H9 (cell line): Measurements from ENCODE around the gene GLYR1. TPM values are rescaled to one million over a fixed set of nuclear protein-coding genes. Genes with fewer than 3 reads are reported as not detected.

Experiments
- DNase-seq: peaks from one replicate; pipeline ENCODE4 v3.0.0-alpha.2; 2017
- H2AFZ ChIP-seq: one replicate; pipeline ENCODE4 v1.6.1; 2013; ENCODE audit warnings: mild to moderate bottlenecking, low read length, control low read depth, moderate library complexity
- H2AK5ac ChIP-seq: 2 replicates; pipeline ENCODE4 v1.6.1; 2013; ENCODE audit warnings: low read length, control low read depth, mixed read lengths; ENCODE audit not compliant: insufficient read length
- H2BK120ac ChIP-seq: one replicate; pipeline ENCODE4 v1.6.1; 2013; ENCODE audit warnings: low read depth, mild to moderate bottlenecking, low read length, control low read depth, inconsistent platforms; ENCODE audit not compliant: poor library complexity, severe bottlenecking
- H2BK12ac ChIP-seq: 2 replicates; pipeline ENCODE4 v1.6.1; 2013; ENCODE audit warnings: low read length, control low read depth, mixed read lengths, low read depth; ENCODE audit not compliant: insufficient read length
- H2BK15ac ChIP-seq: 2 replicates; pipeline ENCODE4 v1.6.1; 2013; ENCODE audit warnings: low read depth, low read length, control low read depth
- H2BK20ac ChIP-seq: one replicate; pipeline ENCODE4 v1.6.1; 2013; ENCODE audit warnings: low read depth, mild to moderate bottlenecking, low read length, control low read depth, inconsistent platforms; ENCODE audit not compliant: poor library complexity, severe bottlenecking
- H2BK5ac ChIP-seq: 2 replicates; pipeline ENCODE4 v1.6.1; 2013; ENCODE audit warnings: low read length, control low read depth, mixed read lengths; ENCODE audit not compliant: insufficient read length
- H3K14ac ChIP-seq: 2 replicates; pipeline ENCODE4 v1.6.1; 2013; ENCODE audit warnings: low read length, control low read depth; ENCODE audit not compliant: insufficient read depth
- H3K18ac ChIP-seq: 2 replicates; pipeline ENCODE4 v1.6.1; 2013; ENCODE audit warnings: low read depth, mild to moderate bottlenecking, mixed read lengths, low read length, control low read depth; ENCODE audit not compliant: insufficient read length
- H3K23ac ChIP-seq: 2 replicates; pipeline ENCODE4 v1.6.1; 2013; ENCODE audit warnings: low read length, control low read depth, mixed read lengths, low read depth; ENCODE audit not compliant: insufficient read length
- H3K23me2 ChIP-seq: 2 replicates; pipeline ENCODE4 v1.6.1; 2013; ENCODE audit warnings: low read depth, mild to moderate bottlenecking, mixed read lengths, low read length, control low read depth; ENCODE audit not compliant: insufficient read length, poor library complexity, severe bottlenecking
- H3K27ac ChIP-seq: 2 replicates; pipeline ENCODE4 v1.5.1; 2013; ENCODE audit warnings: low read length, control low read depth, mixed read lengths, low read depth; ENCODE audit not compliant: insufficient read length
- H3K27me3 ChIP-seq: 2 replicates; pipeline ENCODE4 v1.6.1; 2013; ENCODE audit warnings: low read length, control low read depth, inconsistent platforms; ENCODE audit not compliant: insufficient read depth
- H3K4ac ChIP-seq: 2 replicates; pipeline ENCODE4 v1.6.1; 2013; ENCODE audit warnings: low read depth, mild to moderate bottlenecking, control low read depth, inconsistent platforms, low read length, moderate library complexity
- H3K4me1 ChIP-seq: 2 replicates; pipeline ENCODE4 v1.6.1; 2013; ENCODE audit warnings: low read length, control low read depth, inconsistent platforms; ENCODE audit not compliant: insufficient read depth
- H3K4me2 ChIP-seq: 2 replicates; pipeline ENCODE4 v1.6.1; 2013; ENCODE audit warnings: low read length, control low read depth, mixed read lengths; ENCODE audit not compliant: insufficient read length, insufficient read depth
- H3K56ac ChIP-seq: 2 replicates; pipeline ENCODE4 v1.6.1; 2013; ENCODE audit warnings: low read depth, mild to moderate bottlenecking, mixed read lengths, low read length, control low read depth; ENCODE audit not compliant: insufficient read length
- H3K79me1 ChIP-seq: 2 replicates; pipeline ENCODE4 v1.6.1; 2013; ENCODE audit warnings: low read depth, mild to moderate bottlenecking, moderate library complexity, low read length, control low read depth, inconsistent platforms; ENCODE audit not compliant: insufficient read depth, poor library complexity, severe bottlenecking
- H3K79me2 ChIP-seq: 2 replicates; pipeline ENCODE4 v1.6.1; 2013; ENCODE audit warnings: low read length, control low read depth, inconsistent platforms; ENCODE audit not compliant: insufficient read depth
- H3K9ac ChIP-seq: 2 replicates; pipeline ENCODE4 v1.6.1; 2013; ENCODE audit warnings: low read length, control low read depth, mixed read lengths; ENCODE audit not compliant: insufficient read length; ENCODE audit errors: extremely low read depth
- H3K9me3 ChIP-seq: one replicate; pipeline ENCODE4 v1.6.1; 2013; ENCODE audit warnings: low read depth, low read length, inconsistent platforms; ENCODE audit not compliant: control insufficient read depth
- H3T11ph ChIP-seq: one replicate; pipeline ENCODE4 v1.6.1; 2013; ENCODE audit warnings: mild to moderate bottlenecking, low read length, control low read depth, inconsistent platforms
- H4K20me1 ChIP-seq: one replicate; pipeline ENCODE4 v1.6.1; 2013; ENCODE audit not compliant: control insufficient read depth, insufficient read length, insufficient read depth
- H4K5ac ChIP-seq: 2 replicates; pipeline ENCODE4 v1.6.1; 2013; ENCODE audit warnings: low read depth, mild to moderate bottlenecking, mixed read lengths, low read length, control low read depth; ENCODE audit not compliant: insufficient read length
- H4K8ac ChIP-seq: replicated peaks from 2 replicates; pipeline ENCODE4 v1.6.1; 2013; ENCODE audit warnings: low read length, control low read depth, mixed read lengths, low read depth; ENCODE audit not compliant: insufficient read length
- H4K91ac ChIP-seq: 2 replicates; pipeline ENCODE4 v1.6.1; 2013; ENCODE audit warnings: low read depth, mild to moderate bottlenecking, moderate library complexity, mixed read lengths, low read length, control low read depth; ENCODE audit not compliant: insufficient read length
- H3K27ac Mint-ChIP-seq, 3 experiments: 2 replicates in 2 of 3; 3 replicates in 1 of 3; pipeline ENCODE4 v1.8.0; 2020 to 2021; ENCODE audit warnings: mixed read lengths in 3 of 3, mild to moderate bottlenecking in 1 of 3, moderate library complexity in 1 of 3
- H3K27me3 Mint-ChIP-seq: 2 replicates; pipeline ENCODE4 v1.8.0; 2021; ENCODE audit warnings: low read depth, mild to moderate bottlenecking, moderate library complexity, mixed read lengths
- H3K36me3 Mint-ChIP-seq, 3 experiments: 2 replicates in 2 of 3; 3 replicates in 1 of 3; pipeline ENCODE4 v1.8.0; 2020 to 2021; ENCODE audit warnings: low read depth in 3 of 3, mixed read lengths in 3 of 3; ENCODE audit not compliant: insufficient read depth in 1 of 3
- H3K4me1 Mint-ChIP-seq, 2 experiments: 2 replicates each; pipeline ENCODE4 v1.8.0; 2020; ENCODE audit warnings: mixed read lengths in 2 of 2
- H3K4me3 Mint-ChIP-seq, 2 experiments: 2 replicates in 1 of 2; 3 replicates in 1 of 2; pipeline ENCODE4 v1.8.0; 2020 to 2021; ENCODE audit warnings: mild to moderate bottlenecking in 2 of 2, mixed read lengths in 2 of 2, moderate library complexity in 1 of 2
- H3K9me3 Mint-ChIP-seq, 2 experiments: 2 replicates in 1 of 2; 3 replicates in 1 of 2; pipeline ENCODE4 v1.8.0; 2020; ENCODE audit warnings: mild to moderate bottlenecking in 2 of 2, mixed read lengths in 2 of 2, moderate library complexity in 1 of 2
- CTCF ChIP-seq: fragments of 200-600 bp; sonication (generic); conservative IDR thresholded peaks from 3 replicates; pipeline ENCODE4 v1.8.0; 2021; ENCODE audit warnings: antibody characterized with exemption, mild to moderate bottlenecking
- WGBS: extraction: QIAGEN DNeasy Blood & Tissue Kit; methylation state at CpG from one replicate; pipeline ENCODE4 v1.1.7; 2013; ENCODE audit warnings: missing lambda C conversion rate, low lambda C conversion rate, mixed read lengths; ENCODE audit not compliant: insufficient read length; ENCODE audit errors: extremely low coverage; 5-methylcytosine and 5-hydroxymethylcytosine counted together
- total RNA-seq: library from RNA; stranded (reverse); gene quantifications from 2 replicates; pipeline ENCODE4 v1.2.1, GENCODE V29; 2021

GLYR1 gene
- total RNA-seq, 1 experiment from 2014 or later, result 114 TPM

- no peaks in the 10 kb centered on the region for H3K27me3 ChIP-seq
- H3K4ac ChIP-seq, result no peak overlapping the region
- no peak for TF ChIP-seq CTCF
- no peaks in the 10 kb centered on the region for H4K20me1 ChIP-seq
- no peak overlapping the region for H2BK12ac ChIP-seq
- H3K14ac ChIP-seq, result no peak overlapping the region
- H3K9ac ChIP-seq, result no peak overlapping the region
- Mint-ChIP-seq H3K9me3 (peaks cover 2% of the 10 kb centered on the region in 2 experiments; a peak in 2 of 5 replicates), H3K4me3 (no peak overlapping the region), H3K27me3 (no peaks in the 10 kb centered on the region; the same call in 1 of the 2 replicates), H3K36me3 (peaks cover 4 to 70% (median 53%) of the 10 kb centered on the region in 3 experiments), H3K4me1 (no peaks in the 10 kb centered on the region), H3K27ac (no peak overlapping the region)
- WGBS, result no CpG with 5 or more reads among the region's 26 CpGs
- H2AK5ac ChIP-seq, result no peak overlapping the region
- no peak overlapping the region for H2BK120ac ChIP-seq
- no peaks in the 10 kb centered on the region for H3K4me1 ChIP-seq
- H3K79me2 ChIP-seq, result no peaks in the 10 kb centered on the region
- H3K9me3 ChIP-seq, result no peaks in the 10 kb centered on the region
- no peak overlapping the region for H3K27ac ChIP-seq
- H2AFZ ChIP-seq, result no peak overlapping the region
- DNase-seq, result no peak
- no peak overlapping the region for H2BK15ac ChIP-seq
- no peak overlapping the region for H4K8ac ChIP-seq
- no peak overlapping the region for H3K23ac ChIP-seq
- H3K18ac ChIP-seq, result no peak overlapping the region
- H3T11ph ChIP-seq, result no peak overlapping the region
- H3K79me1 ChIP-seq, result no peaks in the 10 kb centered on the region
- H3K56ac ChIP-seq, result no peak overlapping the region
- no peak overlapping the region for H4K91ac ChIP-seq
- no peaks in the 10 kb centered on the region for H3K23me2 ChIP-seq
- H2BK5ac ChIP-seq, result no peak overlapping the region
- no peak overlapping the region for H2BK20ac ChIP-seq
- no peak overlapping the region for H4K5ac ChIP-seq
- no peak overlapping the region for H3K4me2 ChIP-seq
Observed at GRCh38 chr16:4893103-4893862, 46.2 kb upstream of the GLYR1 start.
